ENCODE measurements around the gene CERS6.

The CERS6 gene

GRCh38 chr2:168611091-168611490, 155.0 kb downstream of the CERS6 start:
- no peak for DNase-seq

GRCh38 chr2:168611896-168612650, 156.0 kb downstream of the CERS6 start:
- DNase-seq, result no peak

GRCh38 chr2:168612719-168613118, 156.6 kb downstream of the CERS6 start:
- no peak for DNase-seq

- no peak for DNase-seq
Measured at GRCh38 chr2:168613551-168613950, 157.5 kb downstream of the CERS6 start.

- DNase-seq, result no peak
Measured at GRCh38 chr2:168614172-168615018, 158.3 kb downstream of the CERS6 start.

- no peak for DNase-seq
Measured at GRCh38 chr2:168620554-168620953, 164.5 kb downstream of the CERS6 start.

GRCh38 chr2:168622559-168622958, 166.5 kb downstream of the CERS6 start:
- DNase-seq, result no peak

- DNase-seq, result no peak
Measured at GRCh38 chr2:168624028-168624427, 168.0 kb downstream of the CERS6 start.

GRCh38 chr2:168626096-168626495, 170.0 kb downstream of the CERS6 start:
- no peak for DNase-seq

GRCh38 chr2:168626647-168627046, 170.6 kb downstream of the CERS6 start:
- DNase-seq, result no peak

GRCh38 chr2:168632709-168633121, 176.6 kb downstream of the CERS6 start:
- no peak for DNase-seq

GRCh38 chr2:168633200-168633599, 177.1 kb downstream of the CERS6 start:
- DNase-seq, result no peak

- DNase-seq, result no peak
Measured at GRCh38 chr2:168633895-168634294, 177.8 kb downstream of the CERS6 start.

- no peak for DNase-seq
Measured at GRCh38 chr2:168635065-168635577, 179.0 kb downstream of the CERS6 start.

GRCh38 chr2:168639018-168639417, 182.9 kb downstream of the CERS6 start:
- DNase-seq, result no peak

GRCh38 chr2:168639441-168639898, 183.4 kb downstream of the CERS6 start:
- no peak for DNase-seq

GRCh38 chr2:168640039-168640438, 184.0 kb downstream of the CERS6 start:
- DNase-seq, result no peak

- DNase-seq, result no peak
Measured at GRCh38 chr2:168641636-168642035, 185.6 kb downstream of the CERS6 start.

- no peak for DNase-seq
Measured at GRCh38 chr2:168642873-168643272, 186.8 kb downstream of the CERS6 start.

GRCh38 chr2:168643979-168644378, 187.9 kb downstream of the CERS6 start:
- no peak for DNase-seq

- no peak for DNase-seq
Measured at GRCh38 chr2:168645696-168646338, 189.7 kb downstream of the CERS6 start.

GRCh38 chr2:168649105-168649504, 193.0 kb downstream of the CERS6 start:
- no peak for DNase-seq

- DNase-seq, result no peak
Measured at GRCh38 chr2:168649562-168649961, 193.5 kb downstream of the CERS6 start.

Data from stimulated activated CD4-positive, alpha-beta T cell treated with anti-CD3 and anti-CD28 coated beads, Interleukin-4, amount 100 ng/mL, for 24 hours (primary cell).